Panc1 (cell line): ENCODE data around the gene IFIT1. TPM values are rescaled to one million over a fixed set of nuclear protein-coding genes. Genes with fewer than 3 reads are reported as not detected.

Source experiments
- ATAC-seq: fragments of 200-7000 bp; cut with Tn5 transposase; 2 replicates; pipeline ENCODE4 v1.9.1; 2020; ENCODE audit warnings: mild to moderate bottlenecking, moderate library complexity
- BruUV-seq: library from RNA; stranded (reverse); fragments of 400-500 nt; replicated peaks from 2 replicates; lab custom pipeline; 2021; lab: Mats Ljungman, UMichigan
- CTCF ChIA-PET: fragments of 300-600 bp; sonication (Branson Sonifier 250); formaldehyde crosslinking; loops from one replicate; lab custom pipeline; 2022; ENCODE audit warnings: antibody characterized with exemption; lab: Charles Lee
- POLR2A ChIA-PET: fragments of 300-600 bp; sonication (Branson Sonifier 250); formaldehyde crosslinking; loops from one replicate; lab custom pipeline; 2022; ENCODE audit warnings: antibody characterized with exemption; lab: Charles Lee
- DNase-seq: peaks from one replicate; pipeline ENCODE4 v3.0.0-alpha.2; 2010; ENCODE audit warnings: low read depth, low spot score
- H3K27ac ChIP-seq: 2 replicates; pipeline ENCODE4 v1.5.1; 2011; ENCODE audit warnings: mild to moderate bottlenecking, low read length, inconsistent platforms
- H3K27me3 ChIP-seq: fragments of 200-500 bp; sonication (Bioruptor generic); 2 replicates; pipeline ENCODE4 v1.6.0; 2014; ENCODE audit warnings: low read length, inconsistent platforms; ENCODE audit not compliant: control insufficient read depth, insufficient read depth
- H3K36me3 ChIP-seq: fragments of 200-500 bp; sonication (Bioruptor generic); 2 replicates; pipeline ENCODE4 v1.5.1; 2014; ENCODE audit warnings: inconsistent platforms, mild to moderate bottlenecking, low read length, moderate library complexity; ENCODE audit not compliant: control insufficient read depth, insufficient read depth
- H3K4me1 ChIP-seq: 2 replicates; pipeline ENCODE4 v1.5.1; 2011; ENCODE audit warnings: inconsistent platforms, mild to moderate bottlenecking, low read length, moderate library complexity; ENCODE audit not compliant: control insufficient read depth, insufficient read depth
- H3K4me3 ChIP-seq, 2 experiments: 2 replicates each; pipeline ENCODE4 v1.5.1; 2011 to 2012; ENCODE audit warnings: low read depth in 2 of 2, low read length in 2 of 2, mild to moderate bottlenecking in 2 of 2, inconsistent platforms in 1 of 2, moderate library complexity in 1 of 2
- H3K9me3 ChIP-seq: fragments of 200-500 bp; sonication (Bioruptor generic); 2 replicates; pipeline ENCODE4 v1.5.1; 2014; ENCODE audit warnings: low read depth, mild to moderate bottlenecking, inconsistent platforms, low read length, moderate library complexity; ENCODE audit not compliant: control insufficient read depth, insufficient read depth
- CTCF ChIP-seq: fragments of 450-650 bp; IDR thresholded peaks from 2 replicates; pipeline ENCODE4 v1.5.1; 2017; ENCODE audit warnings: mild to moderate bottlenecking
- POLR2AphosphoS5 ChIP-seq: IDR thresholded peaks from 2 replicates; pipeline ENCODE4 v1.6.1; 2012; ENCODE audit warnings: mild to moderate bottlenecking, low read depth, low read length, moderate library complexity
- REST ChIP-seq, 2 experiments: IDR thresholded peaks; 2 replicates each; pipeline ENCODE4 v1.6.1; 2011 to 2012; ENCODE audit warnings: low read depth in 2 of 2, control low read depth in 1 of 2, low read length in 1 of 2, mild to moderate bottlenecking in 1 of 2, moderate library complexity in 1 of 2; ENCODE audit not compliant: insufficient read depth in 1 of 2
- SIN3A ChIP-seq: IDR thresholded peaks from 2 replicates; pipeline ENCODE4 v1.6.1; 2012; ENCODE audit warnings: low read depth, mild to moderate bottlenecking, low read length, moderate library complexity, borderline replicate concordance; ENCODE audit not compliant: insufficient read depth
- TCF7L2 ChIP-seq: IDR thresholded peaks from 2 replicates; pipeline ENCODE4 v1.6.1; 2011; ENCODE audit warnings: mild to moderate bottlenecking, low read depth, low read length, inconsistent platforms
- in situ Hi-C: cut with HindIII; loops from 2 replicates; pipeline ENCODE4 v1.10.0; 2016; ENCODE audit warnings: low sequenced_read_pairs, low pct_unique_long_range_greater_than_20kb
- intact Hi-C: fragments of 100-400 bp; cut with micrococcal nuclease; formaldehyde crosslinking; loops from one replicate; pipeline ENCODE4 v1.10.0; 2022; ENCODE audit not compliant: unreplicated experiment
- total RNA-seq: library from RNA; stranded (reverse); gene quantifications from one replicate; pipeline ENCODE4 v1.2.1, GENCODE V29; 2021; ENCODE audit not compliant: unreplicated experiment

Gene IFIT1
- total RNA-seq, 1 experiment from 2014 or later, result 43.8 TPM

GRCh38 chr10:89371987-89372386 is 20.4 kb upstream of the IFIT1 start:
- TF ChIP-seq CTCF (no peak), REST (IDR thresholded peaks at IDR 0.05; ENCODE audit: insufficient read depth in 1 of 2, low read depth in 2 of 2, low read length in 1 of 2) (no peak), POLR2AphosphoS5 (no peak), SIN3A (no peak), TCF7L2 (no peak)
- ATAC-seq (no peak), DNase-seq (no peak)
- ChIA-PET POLR2A (no interaction called here), CTCF (no interaction called here)
- Histone ChIP-seq H3K4me3 (no peak overlapping the region), H3K36me3 (no peaks in the 10 kb centered on the region), H3K9me3 (no peaks in the 10 kb centered on the region), H3K27me3 (no peaks in the 10 kb centered on the region), H3K27ac (peak overlapping the region; percentile 36; the same call in 1 of the 2 replicates), H3K4me1 (peaks cover 20% of the 10 kb centered on the region)
- no TSS peak for BruUV-seq
- intact Hi-C loops, result no loop called here
- in situ Hi-C loops, result no loop called here

- ChIA-PET CTCF (interaction anchor here (0.6 kb wide), 1 partner anchor 63 kb away, joined by 8 read pairs; no protein-coding TSS in a partner anchor), POLR2A (no interaction called here)
- H3K4me1 ChIP-seq, result peaks cover 20% of the 10 kb centered on the region
- in situ Hi-C loops, result no loop called here
- H3K27ac ChIP-seq, result peak overlapping the region; percentile 78
- no TSS peak for BruUV-seq
- H3K27me3 ChIP-seq, result no peaks in the 10 kb centered on the region
- intact Hi-C loops, result no loop called here
- no peak overlapping the region for H3K4me3 ChIP-seq
- no peaks in the 10 kb centered on the region for H3K9me3 ChIP-seq
- H3K36me3 ChIP-seq, result no peaks in the 10 kb centered on the region
- DNase-seq (peak; percentile 78), ATAC-seq (peak; percentile 85)
- no peak for TF ChIP-seq REST (IDR thresholded peaks at IDR 0.05; ENCODE audit: insufficient read depth in 1 of 2, low read depth in 2 of 2, low read length in 1 of 2)
- no peak for TF ChIP-seq SIN3A
- no peak for TF ChIP-seq TCF7L2
- TF ChIP-seq CTCF, result no peak
Measured at GRCh38 chr10:89373916-89374711, 18.3 kb upstream of the IFIT1 start.
